HG03039 (cell line): Measurements from ENCODE around the gene GNAO1.
"Not testable (repeated sequence)": the region's sequence is repeated elsewhere in the genome, so short reads cannot be mapped to it uniquely, and the experiment has no call there.

Source experiments
- ATAC-seq: cut with Tn5 transposase; IDR thresholded peaks from one replicate; pipeline ENCODE4 v1.9.1; 2021; ENCODE audit warnings: mild to moderate bottlenecking, moderate library complexity; ENCODE audit not compliant: unreplicated experiment

Gene GNAO1

GRCh38 chr16:56357241-56357764 is 166.0 kb downstream of the GNAO1 start:
- no peak for ATAC-seq

GRCh38 chr16:56357765-56358322 is 166.6 kb downstream of the GNAO1 start:
- no peak for ATAC-seq

GRCh38 chr16:56360117-56361008 is 169.1 kb downstream of the GNAO1 start:
- no peak for ATAC-seq

GRCh38 chr16:56362057-56362655 is 170.9 kb downstream of the GNAO1 start:
- ATAC-seq = no peak

- ATAC-seq = no peak
Observed at GRCh38 chr16:56362706-56363105, 171.4 kb downstream of the GNAO1 start.

- no peak for ATAC-seq
Observed at GRCh38 chr16:56363181-56363716, 172.0 kb downstream of the GNAO1 start.

- no peak for ATAC-seq
Observed at GRCh38 chr16:56363781-56364565, 172.7 kb downstream of the GNAO1 start.

- no peak for ATAC-seq
Observed at GRCh38 chr16:56364865-56365264, 173.6 kb downstream of the GNAO1 start.

GRCh38 chr16:56365552-56365951 is 174.3 kb downstream of the GNAO1 start:
- ATAC-seq = no peak

GRCh38 chr16:56366945-56367344 is 175.7 kb downstream of the GNAO1 start:
- no peak for ATAC-seq

- ATAC-seq = no peak
Observed at GRCh38 chr16:56367764-56368163, 176.5 kb downstream of the GNAO1 start.

- no peak for ATAC-seq
Observed at GRCh38 chr16:56368545-56368944, 177.3 kb downstream of the GNAO1 start.

- no peak for ATAC-seq
Observed at GRCh38 chr16:56369202-56369601, 177.9 kb downstream of the GNAO1 start.

GRCh38 chr16:56370185-56370874 is 179.0 kb downstream of the GNAO1 start:
- no peak for ATAC-seq

- ATAC-seq = no peak
Observed at GRCh38 chr16:56370875-56371659, 179.8 kb downstream of the GNAO1 start.

- no peak for ATAC-seq
Observed at GRCh38 chr16:56371660-56371937, 180.3 kb downstream of the GNAO1 start.

GRCh38 chr16:56372013-56372634 is 180.8 kb downstream of the GNAO1 start:
- no peak for ATAC-seq

- ATAC-seq = no peak
Observed at GRCh38 chr16:56373003-56373402, 181.7 kb downstream of the GNAO1 start.

- ATAC-seq = not testable (repeated sequence)
Observed at GRCh38 chr16:56375792-56376191, 184.5 kb downstream of the GNAO1 start.
